Measurements from ENCODE around the gene MIA2. TPM values are rescaled to one million over a fixed set of nuclear protein-coding genes. Genes with fewer than 3 reads are reported as not detected.

Gene MIA2
- total RNA-seq, 4 donors from 2014 or later, result 13.6 to 30.9 (median 20.7) TPM

DNA sequence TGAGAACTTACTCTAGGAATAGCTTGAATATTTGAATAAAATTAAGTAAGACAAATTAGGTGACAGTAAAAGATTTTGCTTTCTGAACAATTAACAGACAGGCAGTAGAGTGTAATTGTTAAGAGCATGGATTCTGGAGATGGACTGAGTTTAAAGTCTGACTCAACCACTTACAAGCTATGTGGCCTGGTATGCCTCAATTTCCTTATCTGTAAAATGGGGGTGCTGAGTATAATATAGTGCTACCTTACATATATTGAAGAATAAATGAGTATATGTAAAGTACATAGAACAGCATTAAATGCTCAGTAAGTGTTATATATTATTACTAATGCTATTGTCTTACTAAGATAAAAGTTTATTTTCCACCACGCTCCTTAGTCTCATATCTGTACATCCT, 7.1 kb downstream of the MIA2 start:
- DNase-seq, result no peak
- Histone ChIP-seq H3K4me3 (no peak overlapping the region), H3K27ac (no peak overlapping the region), H3K36me3 (no peaks in the 10 kb centered on the region), H3K27me3 (no peaks in the 10 kb centered on the region), H3K4me1 (no peaks in the 10 kb centered on the region), H3K9me3 (no peaks in the 10 kb centered on the region)
- intact Hi-C loops (cut with DNase I; ENCODE audit: low total_unique reads) (no loop called here), in situ Hi-C loops (cut with MboI; ENCODE audit: low sequenced_read_pairs in 4 of 4) (no loop called here)
- TF ChIP-seq POLR2A (IDR thresholded peaks at IDR 0.05), result no peak
- TF ChIP-seq, protein P1, sequence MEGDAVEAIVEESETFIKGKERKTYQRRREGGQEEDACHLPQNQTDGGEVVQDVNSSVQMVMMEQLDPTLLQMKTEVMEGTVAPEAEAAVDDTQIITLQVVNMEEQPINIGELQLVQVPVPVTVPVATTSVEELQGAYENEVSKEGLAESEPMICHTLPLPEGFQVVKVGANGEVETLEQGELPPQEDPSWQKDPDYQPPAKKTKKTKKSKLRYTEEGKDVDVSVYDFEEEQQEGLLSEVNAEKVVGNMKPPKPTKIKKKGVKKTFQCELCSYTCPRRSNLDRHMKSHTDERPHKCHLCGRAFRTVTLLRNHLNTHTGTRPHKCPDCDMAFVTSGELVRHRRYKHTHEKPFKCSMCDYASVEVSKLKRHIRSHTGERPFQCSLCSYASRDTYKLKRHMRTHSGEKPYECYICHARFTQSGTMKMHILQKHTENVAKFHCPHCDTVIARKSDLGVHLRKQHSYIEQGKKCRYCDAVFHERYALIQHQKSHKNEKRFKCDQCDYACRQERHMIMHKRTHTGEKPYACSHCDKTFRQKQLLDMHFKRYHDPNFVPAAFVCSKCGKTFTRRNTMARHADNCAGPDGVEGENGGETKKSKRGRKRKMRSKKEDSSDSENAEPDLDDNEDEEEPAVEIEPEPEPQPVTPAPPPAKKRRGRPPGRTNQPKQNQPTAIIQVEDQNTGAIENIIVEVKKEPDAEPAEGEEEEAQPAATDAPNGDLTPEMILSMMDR (IDR thresholded peaks at IDR 0.05 in 4 of 5, conservative IDR thresholded peaks at IDR 0.05 in 1 of 5), result no peak
- no peak for ATAC-seq

DNA sequence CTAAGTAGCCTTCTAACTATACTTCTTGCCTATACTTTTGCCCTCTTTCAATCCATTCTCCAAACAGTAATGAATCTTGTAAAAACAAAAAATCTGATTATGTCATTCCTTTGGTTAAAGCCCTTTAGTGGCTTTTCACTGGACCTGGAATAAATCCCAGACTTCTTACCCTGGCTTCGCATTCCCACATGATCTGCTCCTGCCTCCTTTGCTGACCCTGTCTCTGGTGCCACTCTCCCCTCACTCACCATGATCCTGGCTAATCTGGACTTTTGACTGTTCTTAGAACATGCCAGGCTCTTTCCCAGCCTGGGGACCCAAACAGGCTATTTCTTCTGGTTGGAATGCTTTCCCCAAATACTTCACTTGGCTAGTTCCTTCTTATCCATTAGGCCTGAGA, 7.9 kb downstream of the MIA2 start:
- intact Hi-C loops (cut with DNase I; ENCODE audit: low total_unique reads), result no loop called here
- no peaks in the 10 kb centered on the region for H3K4me1 ChIP-seq
- DNase-seq, result no peak
- H3K36me3 ChIP-seq, result no peaks in the 10 kb centered on the region
- ATAC-seq, result no peak
- no peak overlapping the region for H3K27ac ChIP-seq
- TF ChIP-seq, protein P1 (IDR thresholded peaks at IDR 0.05 in 4 of 5, conservative IDR thresholded peaks at IDR 0.05 in 1 of 5), result no peak
- TF ChIP-seq POLR2A (IDR thresholded peaks at IDR 0.05), result no peak
- no peaks in the 10 kb centered on the region for H3K27me3 ChIP-seq
- H3K4me3 ChIP-seq, result no peak overlapping the region
- H3K9me3 ChIP-seq, result no peaks in the 10 kb centered on the region
- in situ Hi-C loops (cut with MboI; ENCODE audit: low sequenced_read_pairs in 4 of 4), result no loop called here

DNA sequence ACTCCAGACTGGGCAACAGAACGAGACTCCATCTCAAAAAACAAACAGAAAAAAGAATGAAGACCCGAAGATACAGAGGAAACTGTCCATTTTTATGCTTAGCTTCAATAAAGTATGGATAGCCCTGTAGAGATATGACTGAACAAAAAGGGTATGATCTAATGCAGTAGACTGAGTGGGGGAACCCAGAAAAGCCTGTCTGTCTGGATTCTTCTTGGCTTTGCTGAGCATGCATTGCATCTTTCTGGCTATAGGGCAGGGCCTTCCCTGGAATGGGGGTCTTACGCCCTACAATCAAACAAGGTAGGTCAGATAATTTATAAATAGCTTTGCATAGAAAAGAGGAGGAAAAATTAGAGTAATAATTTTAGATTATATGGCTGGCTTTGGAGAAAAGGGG, 10.1 kb downstream of the MIA2 start:
- in situ Hi-C loops (cut with MboI; ENCODE audit: low sequenced_read_pairs in 4 of 4), result no loop called here
- intact Hi-C loops (cut with DNase I; ENCODE audit: low total_unique reads), result no loop called here
- Histone ChIP-seq H3K27ac (no peak overlapping the region), H3K27me3 (no peaks in the 10 kb centered on the region), H3K4me3 (no peak overlapping the region), H3K36me3 (no peaks in the 10 kb centered on the region), H3K9me3 (no peaks in the 10 kb centered on the region), H3K4me1 (no peaks in the 10 kb centered on the region)
- ATAC-seq, result no peak
- TF ChIP-seq, protein P1 (IDR thresholded peaks at IDR 0.05 in 4 of 5, conservative IDR thresholded peaks at IDR 0.05 in 1 of 5), result no peak
- no peak for TF ChIP-seq POLR2A (IDR thresholded peaks at IDR 0.05)
- DNase-seq, result no peak

- no peak overlapping the region for H3K27ac ChIP-seq
Measured at GRCh38 chr14:39246618-39247017, 12.9 kb downstream of the MIA2 start.

GRCh38 chr14:39247256-39247655, 13.5 kb downstream of the MIA2 start:
- no peak for DNase-seq
- in situ Hi-C loops (cut with MboI; ENCODE audit: low sequenced_read_pairs in 4 of 4) (no loop called here), intact Hi-C loops (cut with DNase I; ENCODE audit: low total_unique reads) (no loop called here)
- no peak overlapping the region for H3K27ac ChIP-seq
- H3K36me3 ChIP-seq, result no peaks in the 10 kb centered on the region
- no peak for TF ChIP-seq POLR2A (IDR thresholded peaks at IDR 0.05)
- TF ChIP-seq, protein P1 (IDR thresholded peaks at IDR 0.05 in 4 of 5, conservative IDR thresholded peaks at IDR 0.05 in 1 of 5), result no peak
- no peaks in the 10 kb centered on the region for H3K27me3 ChIP-seq
- no peaks in the 10 kb centered on the region for H3K9me3 ChIP-seq
- no peaks in the 10 kb centered on the region for H3K4me1 ChIP-seq
- ATAC-seq, result no peak
- H3K4me3 ChIP-seq, result no peak overlapping the region

More at GRCh38 chr14:39246618-39247017, 12.9 kb downstream of the MIA2 start:
- ATAC-seq (no peak), DNase-seq (no peak)
- intact Hi-C loops (cut with DNase I; ENCODE audit: low total_unique reads), result no loop called here
- Histone ChIP-seq H3K27me3 (no peaks in the 10 kb centered on the region), H3K9me3 (no peaks in the 10 kb centered on the region), H3K4me3 (no peak overlapping the region), H3K4me1 (no peaks in the 10 kb centered on the region), H3K36me3 (no peaks in the 10 kb centered on the region)
- in situ Hi-C loops (cut with MboI; ENCODE audit: low sequenced_read_pairs in 4 of 4), result no loop called here
- TF ChIP-seq, protein P1 (IDR thresholded peaks at IDR 0.05 in 4 of 5, conservative IDR thresholded peaks at IDR 0.05 in 1 of 5), result no peak
- no peak for TF ChIP-seq POLR2A (IDR thresholded peaks at IDR 0.05)

All from gastrocnemius medialis (tissue), 4 donors.